Measurements from ENCODE around the gene PPP6R2.

The PPP6R2 gene

GRCh38 chr22:50398831-50399648 lies 55.9 kb downstream of the PPP6R2 start:
- no peak for DNase-seq (ENCODE audit: extremely low spot score)
- TF ChIP-seq CTCF (IDR thresholded peaks at IDR 0.05; ENCODE audit: control extremely low read depth, extremely low read depth, low read depth, missing control alignments): no peak
- ChIA-PET POLR2A (interaction anchor here (0.6 kb wide), 1 partner anchor 123 kb away, joined by 3 read pairs; no protein-coding TSS in a partner anchor), CTCF (interaction anchor here (1.1 to 2.3 kb wide), 11 partner anchors 10 to 221 kb away, joined by 3 to 13 read pairs (median 5); partner anchors contain the start of gene SCO2)

- POLR2A ChIA-PET: no interaction called here
- CTCF ChIA-PET: interaction anchor here (0.7 to 2.3 kb wide), 14 partner anchors 10 to 220 kb away, joined by 3 to 13 read pairs (median 5); partner anchors contain the start of gene SCO2
- peak; percentile 56 for DNase-seq (ENCODE audit: extremely low spot score)
- TF ChIP-seq CTCF (IDR thresholded peaks at IDR 0.05; ENCODE audit: control extremely low read depth, extremely low read depth, low read depth, missing control alignments): peak; percentile 63
Observed at GRCh38 chr22:50399751-50400331, 56.7 kb downstream of the PPP6R2 start.

- ChIA-PET CTCF (interaction anchor here (0.7 to 2.3 kb wide), 14 partner anchors 9 to 220 kb away, joined by 3 to 13 read pairs (median 5); partner anchors contain the start of gene SCO2), POLR2A (no interaction called here)
- DNase-seq (ENCODE audit: extremely low spot score): no peak
- TF ChIP-seq CTCF (IDR thresholded peaks at IDR 0.05; ENCODE audit: control extremely low read depth, extremely low read depth, low read depth, missing control alignments): no peak
Observed at GRCh38 chr22:50400406-50400805, 57.3 kb downstream of the PPP6R2 start.

GRCh38 chr22:50400931-50401330 lies 57.8 kb downstream of the PPP6R2 start:
- no peak for DNase-seq (ENCODE audit: extremely low spot score)
- POLR2A ChIA-PET: no interaction called here
- TF ChIP-seq CTCF (IDR thresholded peaks at IDR 0.05; ENCODE audit: control extremely low read depth, extremely low read depth, low read depth, missing control alignments): no peak
- CTCF ChIA-PET: interaction anchor here (2.3 kb wide), 1 partner anchor 125 kb away, joined by 8 read pairs; no protein-coding TSS in a partner anchor

- ChIA-PET CTCF (interaction anchor here (1.3 to 1.7 kb wide), 3 partner anchors 17 to 126 kb away, joined by 3 to 6 read pairs (median 4); partner anchors contain the start of gene SCO2), POLR2A (no interaction called here)
Observed at GRCh38 chr22:50401907-50402306, 58.8 kb downstream of the PPP6R2 start.

More at GRCh38 chr22:50401907-50402306, 58.8 kb downstream of the PPP6R2 start:
- TF ChIP-seq CTCF (IDR thresholded peaks at IDR 0.05; ENCODE audit: control extremely low read depth, extremely low read depth, low read depth, missing control alignments): no peak
- DNase-seq (ENCODE audit: extremely low spot score): no peak

Measured in GM10248 (cell line).